SK-N-MC (cell line): ENCODE measurements around the gene GULP1.

Experiments used
- EZH2 ChIP-seq: fragments of 200-600 bp; sonication (generic); IDR thresholded peaks from one replicate; pipeline ENCODE4 v1.6.1; 2017; ENCODE audit warnings: antibody characterized with exemption
- FOXP2 ChIP-seq: optimal IDR thresholded peaks from 2 replicates; pipeline ENCODE3; 2011; ENCODE audit warnings: mild to moderate bottlenecking, moderate library complexity; ENCODE audit not compliant: insufficient read depth; ENCODE audit errors: extremely low read length, control extremely low read depth
- POLR2AphosphoS5 ChIP-seq: IDR thresholded peaks from 2 replicates; pipeline ENCODE4 v1.6.1; 2012; ENCODE audit warnings: mild to moderate bottlenecking, low read depth, low read length, borderline replicate concordance

DNA sequence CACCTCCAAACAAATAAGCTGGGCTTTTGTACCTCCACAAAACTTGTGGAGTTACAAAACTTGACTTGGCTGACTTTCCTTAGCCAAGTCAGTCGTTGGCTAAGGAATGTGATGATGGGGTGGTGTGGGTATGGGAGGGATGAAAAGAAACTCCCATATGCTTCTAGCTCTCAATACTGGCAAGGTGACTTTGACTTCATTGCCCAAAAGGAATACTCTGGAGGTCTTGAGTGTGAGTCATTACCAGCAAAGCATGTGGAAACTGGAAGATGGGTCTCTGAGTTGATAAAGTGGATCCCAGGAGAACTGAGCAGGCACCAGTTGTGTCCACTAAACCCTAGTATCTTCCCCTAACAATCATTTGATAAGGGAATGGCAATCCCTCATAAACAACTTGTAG, 226.7 kb downstream of the GULP1 start:
- TF ChIP-seq POLR2AphosphoS5: no peak
- TF ChIP-seq EZH2: no peak
- TF ChIP-seq FOXP2: no peak
